NCI-H748 treated with DMSO at 0.1 percent for 48 hours (cell line): Measurements from ENCODE around the gene TMEM171.

ENCODE experiments used
- DNase-seq: peaks from one replicate; lab custom pipeline; 2025; lab: John Stamatoyannopoulos, UW

Gene TMEM171

GRCh38 chr5:73119451-73120157, 771 bp upstream of the TMEM171 start:
- DNase-seq: no peak

- no peak for DNase-seq
Measured at GRCh38 chr5:73121119-73121463, 716 bp downstream of the TMEM171 start.

- no peak for DNase-seq
Measured at GRCh38 chr5:73122875-73123810, 2.8 kb downstream of the TMEM171 start.

- no peak for DNase-seq
Measured at GRCh38 chr5:73125289-73125688, 4.9 kb downstream of the TMEM171 start.

GRCh38 chr5:73126381-73126780, 6.0 kb downstream of the TMEM171 start:
- DNase-seq: no peak

GRCh38 chr5:73126957-73127356, 6.6 kb downstream of the TMEM171 start:
- no peak for DNase-seq

- no peak for DNase-seq
Measured at GRCh38 chr5:73129143-73129542, 8.8 kb downstream of the TMEM171 start.

- no peak for DNase-seq
Measured at GRCh38 chr5:73130811-73131210, 10.4 kb downstream of the TMEM171 start.

- no peak for DNase-seq
Measured at GRCh38 chr5:73131711-73132425, 11.5 kb downstream of the TMEM171 start.

GRCh38 chr5:73132759-73133158, 12.4 kb downstream of the TMEM171 start:
- no peak for DNase-seq

GRCh38 chr5:73135021-73135420, 14.6 kb downstream of the TMEM171 start:
- DNase-seq: no peak

GRCh38 chr5:73135429-73136054, 15.2 kb downstream of the TMEM171 start:
- DNase-seq: peak; percentile 4

- DNase-seq: no peak
Measured at GRCh38 chr5:73136055-73136562, 15.7 kb downstream of the TMEM171 start.

GRCh38 chr5:73137563-73138530, 17.5 kb downstream of the TMEM171 start:
- DNase-seq: no peak

GRCh38 chr5:73139485-73139884, 19.1 kb downstream of the TMEM171 start:
- DNase-seq: no peak

GRCh38 chr5:73140801-73141200, 20.4 kb downstream of the TMEM171 start:
- DNase-seq: no peak

GRCh38 chr5:73142035-73142434, 21.7 kb downstream of the TMEM171 start:
- no peak for DNase-seq

- no peak for DNase-seq
Measured at GRCh38 chr5:73143716-73144115, 23.3 kb downstream of the TMEM171 start.

- no peak for DNase-seq
Measured at GRCh38 chr5:73149540-73149939, 29.2 kb downstream of the TMEM171 start.

GRCh38 chr5:73150876-73151275, 30.5 kb downstream of the TMEM171 start:
- no peak for DNase-seq
